Daoy (cell line): ENCODE results near the gene LASP1. TPM values are rescaled to one million over a fixed set of nuclear protein-coding genes. Genes with fewer than 3 reads are reported as not detected.

Experiments
- DNase-seq: peaks from one replicate; pipeline ENCODE4 v3.0.0-alpha.2; 2015; ENCODE audit warnings: low read depth
- total RNA-seq: library from RNA; depleted of rRNA; stranded (reverse); fragments of >200 nt; shearing (Covaris generic); gene quantifications from 2 replicates; pipeline ENCODE4 v1.2.3, GENCODE V29; 2014

Gene LASP1
- total RNA-seq, 1 experiment from 2014 or later = 77.9 TPM

GRCh38 chr17:38868817-38869525 lies 887 bp upstream of the LASP1 start:
- peak; percentile 82 for DNase-seq

GRCh38 chr17:38870259-38871165 lies 654 bp downstream of the LASP1 start:
- peak; percentile 68 for DNase-seq

- DNase-seq = peak; percentile 87
Observed at GRCh38 chr17:38871247-38872015, 1.6 kb downstream of the LASP1 start.

GRCh38 chr17:38872027-38872511 lies 2.2 kb downstream of the LASP1 start:
- no peak for DNase-seq

- DNase-seq = no peak
Observed at GRCh38 chr17:38872671-38873385, 3.0 kb downstream of the LASP1 start.

- no peak for DNase-seq
Observed at GRCh38 chr17:38873640-38874380, 4.0 kb downstream of the LASP1 start.

GRCh38 chr17:38874505-38875400 lies 4.9 kb downstream of the LASP1 start:
- no peak for DNase-seq

GRCh38 chr17:38875477-38876075 lies 5.7 kb downstream of the LASP1 start:
- DNase-seq = no peak

GRCh38 chr17:38877130-38877851 lies 7.4 kb downstream of the LASP1 start:
- DNase-seq = no peak

GRCh38 chr17:38879878-38880665 lies 10.2 kb downstream of the LASP1 start:
- DNase-seq = peak; percentile 90

- DNase-seq = peak; percentile 51
Observed at GRCh38 chr17:38881600-38882191, 11.8 kb downstream of the LASP1 start.

GRCh38 chr17:38882870-38883269 lies 13.0 kb downstream of the LASP1 start:
- no peak for DNase-seq

- peak; percentile 57 for DNase-seq
Observed at GRCh38 chr17:38883592-38884526, 14.0 kb downstream of the LASP1 start.

- DNase-seq = no peak
Observed at GRCh38 chr17:38885044-38885727, 15.3 kb downstream of the LASP1 start.
